Liver (tissue), 9 donors: ENCODE measurements around the gene LAMA1. TPM values are rescaled to one million over a fixed set of nuclear protein-coding genes. Genes with fewer than 3 reads are reported as not detected.

Experiments
- DNase-seq: peaks from one replicate; pipeline ENCODE4 v3.0.0-alpha.2; 2017; ENCODE audit warnings: low spot score
- H3K27ac ChIP-seq, 2 donors: one replicate each; pipeline ENCODE4 v1.7.0; 2013; ENCODE audit warnings: inconsistent platforms in 2 of 2, low read length in 2 of 2, control low read depth in 1 of 2, low read depth in 1 of 2, mild to moderate bottlenecking in 1 of 2
- H3K27me3 ChIP-seq, 4 donors: one replicate each; pipeline versions ENCODE4 v1.6.1 to v1.7.0; 2013; ENCODE audit warnings: low read length in 3 of 4, inconsistent platforms in 1 of 4, mild to moderate bottlenecking in 1 of 4, moderate library complexity in 1 of 4; ENCODE audit not compliant: control insufficient read depth in 4 of 4, insufficient read depth in 4 of 4
- H3K36me3 ChIP-seq, 4 donors: one replicate each; pipeline versions ENCODE4 v1.6.1 to v1.7.0; 2013; ENCODE audit warnings: low read length in 3 of 4, mild to moderate bottlenecking in 3 of 4, low read depth in 1 of 4, moderate library complexity in 1 of 4; ENCODE audit not compliant: control insufficient read depth in 4 of 4, insufficient read depth in 3 of 4
- H3K4me1 ChIP-seq, 4 donors: one replicate each; pipeline versions ENCODE4 v1.6.1 to v1.7.0; 2013; ENCODE audit warnings: low read length in 3 of 4, mild to moderate bottlenecking in 3 of 4, moderate library complexity in 1 of 4; ENCODE audit not compliant: control insufficient read depth in 4 of 4, insufficient read depth in 4 of 4
- H3K4me3 ChIP-seq, 3 donors: one replicate each; pipeline versions ENCODE4 v1.6.1 to v1.7.0; 2013; ENCODE audit warnings: low read length in 3 of 3, control low read depth in 1 of 3, low read depth in 1 of 3, mild to moderate bottlenecking in 1 of 3
- H3K9ac ChIP-seq, 2 donors: one replicate each; pipeline ENCODE4 v1.7.0; 2013; ENCODE audit warnings: low read length in 2 of 2, mild to moderate bottlenecking in 2 of 2, moderate library complexity in 2 of 2, control low read depth in 1 of 2, low read depth in 1 of 2
- H3K9me3 ChIP-seq, 4 donors: one replicate each; pipeline versions ENCODE4 v1.6.1 to v1.7.0; 2013; ENCODE audit warnings: low read length in 3 of 4; ENCODE audit not compliant: control insufficient read depth in 4 of 4
- EGR1 ChIP-seq, 2 donors: IDR thresholded peaks; 2 replicates each; pipeline ENCODE4 v1.6.1; 2016 to 2018; ENCODE audit warnings: antibody characterized with exemption in 2 of 2, low read depth in 2 of 2
- FOXA1 ChIP-seq: IDR thresholded peaks from 2 replicates; pipeline ENCODE4 v1.6.1; 2016; ENCODE audit warnings: antibody characterized with exemption
- FOXA2 ChIP-seq: IDR thresholded peaks from 2 replicates; pipeline ENCODE4 v1.6.1; 2016; ENCODE audit warnings: antibody characterized with exemption
- GABPA ChIP-seq, 2 donors: IDR thresholded peaks in 1 of 2; conservative IDR thresholded peaks in 1 of 2; 2 replicates each; pipeline ENCODE4 v1.6.1; 2016; ENCODE audit warnings: antibody characterized with exemption in 2 of 2, mild to moderate bottlenecking in 1 of 2, moderate library complexity in 1 of 2
- HNF4G ChIP-seq: IDR thresholded peaks from 2 replicates; pipeline ENCODE4 v1.6.1; 2016; ENCODE audit warnings: antibody characterized with exemption
- JUND ChIP-seq, 2 donors: IDR thresholded peaks; 2 replicates each; pipeline ENCODE4 v1.6.1; 2016; ENCODE audit warnings: antibody characterized with exemption in 2 of 2
- NR2F2 ChIP-seq: IDR thresholded peaks from 2 replicates; pipeline ENCODE4 v1.6.1; 2016; ENCODE audit warnings: antibody characterized with exemption
- RAD21 ChIP-seq, 2 donors: IDR thresholded peaks; 2 replicates each; pipeline ENCODE4 v1.6.1; 2016; ENCODE audit warnings: antibody characterized with exemption in 2 of 2, mild to moderate bottlenecking in 2 of 2
- RXRA ChIP-seq, 2 donors: IDR thresholded peaks; 2 replicates each; pipeline ENCODE4 v1.6.1; 2017 to 2018; ENCODE audit warnings: antibody characterized with exemption in 2 of 2, mild to moderate bottlenecking in 1 of 2
- SP1 ChIP-seq: IDR thresholded peaks from 2 replicates; pipeline ENCODE4 v1.6.1; 2018; ENCODE audit warnings: antibody characterized with exemption, mild to moderate bottlenecking
- TAF1 ChIP-seq: conservative IDR thresholded peaks from 2 replicates; pipeline ENCODE4 v1.6.1; 2016; ENCODE audit warnings: antibody characterized with exemption, mild to moderate bottlenecking
- YY1 ChIP-seq: IDR thresholded peaks from 2 replicates; pipeline ENCODE4 v1.6.1; 2016; ENCODE audit warnings: antibody characterized with exemption, mild to moderate bottlenecking
- WGBS: extraction: QIAGEN DNeasy Blood & Tissue Kit; methylation state at CpG from one replicate; pipeline ENCODE4 v1.1.7; 2013; 5-methylcytosine and 5-hydroxymethylcytosine counted together
- polyA plus RNA-seq, 2 donors: library from polyadenylated mRNA; stranded (reverse) in 1 of 2; unstranded in 1 of 2; fragments of 200-250 nt in 1 of 2; fragments of >200 nt in 1 of 2; fragmentation: Nextera tagmentation in 1 of 2; extraction: Ambion mirVana in 1 of 2; gene quantifications; one replicate each; pipeline versions ENCODE4 v1.2.1 to v1.2.3, GENCODE V29; 2013 to 2015
- total RNA-seq, 2 donors: library from RNA; depleted of rRNA; stranded (reverse); fragments of >200 nt; gene quantifications; one replicate each; pipeline ENCODE4 v1.2.3, GENCODE V29; 2014
- TF ChIP-seq, protein P1 (sequence below): IDR thresholded peaks from 2 replicates; pipeline ENCODE4 v1.6.1; 2016; ENCODE audit warnings: antibody characterized with exemption
- TF ChIP-seq, protein P2 (sequence below): fragments of 150-350 bp; IDR thresholded peaks from 2 replicates; pipeline ENCODE4 v1.5.1; 2017; ENCODE audit warnings: improper control_type of control experiment, low read depth, low read length; ENCODE audit not compliant: missing input control
- TF ChIP-seq, protein P3 (sequence below): IDR thresholded peaks from 2 replicates; pipeline ENCODE4 v1.6.1; 2016; ENCODE audit warnings: antibody characterized with exemption
- TF ChIP-seq, protein P4 (sequence below): IDR thresholded peaks from 2 replicates; pipeline ENCODE4 v1.6.1; 2016; ENCODE audit warnings: antibody characterized with exemption
- donor health status: healthy.
- donor health status: healthy.
- donor health status: healthy.
- donor health status: healthy.
- donor health status: healthy.

The LAMA1 gene
- total and polyA plus RNA-seq, 4 donors, result 0.05 to 0.67 (median 0.43) TPM

DNA sequence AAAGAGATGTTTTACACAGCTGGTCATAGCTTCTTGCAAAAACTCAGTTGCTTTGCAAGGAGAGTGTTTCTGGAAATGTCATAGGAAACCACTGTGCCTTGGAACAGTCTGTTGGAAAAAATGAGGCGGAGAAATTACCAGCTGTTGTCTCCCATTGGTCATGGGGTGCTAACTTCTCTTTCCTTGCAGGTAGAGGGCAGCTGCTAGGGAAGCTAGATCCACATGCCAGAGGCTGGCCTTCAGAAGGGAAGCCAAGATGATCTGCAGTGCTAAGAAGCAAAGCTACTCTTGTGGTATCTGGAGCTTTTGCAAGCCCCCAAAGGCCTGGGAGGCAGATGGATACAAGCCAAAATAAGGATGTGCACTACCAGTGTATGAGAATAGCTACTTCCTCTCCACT lies 34.8 kb upstream of the LAMA1 start:
- Histone ChIP-seq H3K36me3 (no peaks in the 10 kb centered on the region), H3K4me1 (no peaks in the 10 kb centered on the region), H3K4me3 (no peak overlapping the region), H3K9me3 (no peaks in the 10 kb centered on the region), H3K27ac (no peak overlapping the region), H3K27me3 (no peaks in the 10 kb centered on the region), H3K9ac (no peak overlapping the region)
- no peak for DNase-seq
- no peak for TF ChIP-seq NR2F2
- TF ChIP-seq, protein P1, sequence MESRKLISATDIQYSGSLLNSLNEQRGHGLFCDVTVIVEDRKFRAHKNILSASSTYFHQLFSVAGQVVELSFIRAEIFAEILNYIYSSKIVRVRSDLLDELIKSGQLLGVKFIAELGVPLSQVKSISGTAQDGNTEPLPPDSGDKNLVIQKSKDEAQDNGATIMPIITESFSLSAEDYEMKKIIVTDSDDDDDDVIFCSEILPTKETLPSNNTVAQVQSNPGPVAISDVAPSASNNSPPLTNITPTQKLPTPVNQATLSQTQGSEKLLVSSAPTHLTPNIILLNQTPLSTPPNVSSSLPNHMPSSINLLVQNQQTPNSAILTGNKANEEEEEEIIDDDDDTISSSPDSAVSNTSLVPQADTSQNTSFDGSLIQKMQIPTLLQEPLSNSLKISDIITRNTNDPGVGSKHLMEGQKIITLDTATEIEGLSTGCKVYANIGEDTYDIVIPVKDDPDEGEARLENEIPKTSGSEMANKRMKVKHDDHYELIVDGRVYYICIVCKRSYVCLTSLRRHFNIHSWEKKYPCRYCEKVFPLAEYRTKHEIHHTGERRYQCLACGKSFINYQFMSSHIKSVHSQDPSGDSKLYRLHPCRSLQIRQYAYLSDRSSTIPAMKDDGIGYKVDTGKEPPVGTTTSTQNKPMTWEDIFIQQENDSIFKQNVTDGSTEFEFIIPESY, result no peak
- no peak for TF ChIP-seq FOXA1
- WGBS, result 90% methylated on average over 1 of the region's 1 CpG

DNA sequence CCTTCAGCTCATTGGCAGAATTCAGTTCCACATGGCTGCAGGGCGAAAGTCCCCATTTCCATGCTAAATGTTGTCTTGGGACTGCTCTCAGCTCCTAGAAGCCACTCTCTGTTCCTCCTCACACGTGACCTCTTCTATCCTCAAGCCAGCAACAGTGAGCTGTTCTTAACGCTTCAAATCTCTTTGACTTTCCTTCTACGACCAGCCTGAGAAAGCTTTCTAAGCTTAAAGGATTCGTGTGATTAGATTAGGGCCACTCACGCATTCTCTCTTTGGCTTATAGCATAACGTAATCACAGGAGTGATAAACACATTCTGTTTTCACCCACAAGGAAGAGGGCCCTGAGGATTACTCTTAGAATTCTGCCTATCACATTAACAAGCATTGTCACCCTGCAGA lies 29.8 kb upstream of the LAMA1 start:
- Histone ChIP-seq H3K4me3 (no peak overlapping the region), H3K4me1 (no peaks in the 10 kb centered on the region), H3K27me3 (no peaks in the 10 kb centered on the region), H3K36me3 (no peaks in the 10 kb centered on the region), H3K9ac (no peak overlapping the region), H3K27ac (no peak overlapping the region), H3K9me3 (no peaks in the 10 kb centered on the region)
- 80% methylated on average over 7 of the region's 7 CpGs for WGBS
- no peak for DNase-seq
- TF ChIP-seq, protein P1, result no peak
- TF ChIP-seq TAF1, result no peak
- TF ChIP-seq, protein P2, sequence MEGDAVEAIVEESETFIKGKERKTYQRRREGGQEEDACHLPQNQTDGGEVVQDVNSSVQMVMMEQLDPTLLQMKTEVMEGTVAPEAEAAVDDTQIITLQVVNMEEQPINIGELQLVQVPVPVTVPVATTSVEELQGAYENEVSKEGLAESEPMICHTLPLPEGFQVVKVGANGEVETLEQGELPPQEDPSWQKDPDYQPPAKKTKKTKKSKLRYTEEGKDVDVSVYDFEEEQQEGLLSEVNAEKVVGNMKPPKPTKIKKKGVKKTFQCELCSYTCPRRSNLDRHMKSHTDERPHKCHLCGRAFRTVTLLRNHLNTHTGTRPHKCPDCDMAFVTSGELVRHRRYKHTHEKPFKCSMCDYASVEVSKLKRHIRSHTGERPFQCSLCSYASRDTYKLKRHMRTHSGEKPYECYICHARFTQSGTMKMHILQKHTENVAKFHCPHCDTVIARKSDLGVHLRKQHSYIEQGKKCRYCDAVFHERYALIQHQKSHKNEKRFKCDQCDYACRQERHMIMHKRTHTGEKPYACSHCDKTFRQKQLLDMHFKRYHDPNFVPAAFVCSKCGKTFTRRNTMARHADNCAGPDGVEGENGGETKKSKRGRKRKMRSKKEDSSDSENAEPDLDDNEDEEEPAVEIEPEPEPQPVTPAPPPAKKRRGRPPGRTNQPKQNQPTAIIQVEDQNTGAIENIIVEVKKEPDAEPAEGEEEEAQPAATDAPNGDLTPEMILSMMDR, result no peak
- TF ChIP-seq HNF4G, result no peak
- TF ChIP-seq NR2F2, result no peak
- no peak for TF ChIP-seq EGR1 (IDR thresholded peaks at IDR 0.05; ENCODE audit: low read depth in 2 of 2)
- TF ChIP-seq, protein P3, sequence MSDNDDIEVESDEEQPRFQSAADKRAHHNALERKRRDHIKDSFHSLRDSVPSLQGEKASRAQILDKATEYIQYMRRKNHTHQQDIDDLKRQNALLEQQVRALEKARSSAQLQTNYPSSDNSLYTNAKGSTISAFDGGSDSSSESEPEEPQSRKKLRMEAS, result no peak
- TF ChIP-seq YY1, result no peak
- no peak for TF ChIP-seq RXRA (IDR thresholded peaks at IDR 0.05)

DNA sequence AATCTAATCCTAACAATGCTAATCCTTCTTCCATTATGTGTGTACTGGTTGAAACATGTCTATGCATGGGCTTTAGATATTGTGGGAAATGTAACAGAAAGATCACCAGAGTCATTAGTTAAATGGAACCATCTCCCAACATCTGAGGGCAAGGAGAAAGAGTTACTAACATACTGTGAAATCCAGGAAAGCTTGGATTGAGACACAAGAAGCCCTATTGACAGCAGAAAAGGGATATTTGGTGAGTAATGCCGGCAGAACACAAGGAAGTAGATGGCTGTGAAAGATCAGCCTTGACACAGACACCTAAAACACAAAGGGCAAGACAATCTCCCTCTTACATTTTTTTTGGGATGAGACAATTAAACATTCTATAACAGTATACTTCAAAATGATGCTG lies 28.5 kb upstream of the LAMA1 start:
- Histone ChIP-seq H3K9me3 (no peaks in the 10 kb centered on the region), H3K27me3 (no peaks in the 10 kb centered on the region), H3K27ac (no peak overlapping the region), H3K4me1 (no peaks in the 10 kb centered on the region), H3K36me3 (no peaks in the 10 kb centered on the region), H3K9ac (no peak overlapping the region), H3K4me3 (no peak overlapping the region)
- no peak for DNase-seq
- 89% methylated on average over 1 of the region's 1 CpG for WGBS
- no peak for TF ChIP-seq RXRA (IDR thresholded peaks at IDR 0.05)
- no peak for TF ChIP-seq GABPA (IDR thresholded peaks at IDR 0.05 in 1 of 2, conservative IDR thresholded peaks at IDR 0.05 in 1 of 2)
- no peak for TF ChIP-seq YY1
- TF ChIP-seq NR2F2, result no peak
- TF ChIP-seq, protein P3, result no peak
- TF ChIP-seq, protein P1, result no peak
- TF ChIP-seq, protein P4, sequence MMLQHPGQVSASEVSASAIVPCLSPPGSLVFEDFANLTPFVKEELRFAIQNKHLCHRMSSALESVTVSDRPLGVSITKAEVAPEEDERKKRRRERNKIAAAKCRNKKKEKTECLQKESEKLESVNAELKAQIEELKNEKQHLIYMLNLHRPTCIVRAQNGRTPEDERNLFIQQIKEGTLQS, result no peak
- no peak for TF ChIP-seq JUND (IDR thresholded peaks at IDR 0.05)
- no peak for TF ChIP-seq TAF1
- no peak for TF ChIP-seq RAD21 (IDR thresholded peaks at IDR 0.05)
- TF ChIP-seq SP1, result no peak
- TF ChIP-seq EGR1 (IDR thresholded peaks at IDR 0.05; ENCODE audit: low read depth in 2 of 2), result no peak
- TF ChIP-seq, protein P2, result no peak
- TF ChIP-seq FOXA1, result no peak
- TF ChIP-seq HNF4G, result no peak
- TF ChIP-seq FOXA2, result no peak
